Fibroblast of peridontal ligament (primary cell): Measurements from ENCODE around the gene ROPN1L.

Experiments used
- DNase-seq: peaks from one replicate; pipeline ENCODE4 v3.0.0-alpha.2; 2010; ENCODE audit errors: extremely low read depth

Gene ROPN1L

DNA sequence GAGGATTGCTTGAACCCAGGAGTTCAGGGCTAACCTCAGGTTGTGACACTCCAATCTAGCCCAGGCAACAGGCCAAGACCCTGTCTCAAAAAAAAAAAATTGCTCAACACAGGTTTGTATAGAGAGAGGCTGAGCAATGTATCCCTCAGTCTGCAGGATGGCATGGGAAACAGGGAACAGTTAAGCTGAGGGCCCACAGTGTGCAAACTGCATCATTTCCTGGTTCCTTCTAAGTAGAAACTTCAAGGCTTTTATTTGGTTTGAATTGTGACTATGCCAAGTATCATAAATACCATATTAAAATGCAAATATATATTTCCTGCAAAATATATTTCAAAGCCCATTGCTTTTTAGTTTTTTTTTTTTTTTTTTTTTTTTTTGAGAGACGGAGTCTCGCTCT, 13.7 kb upstream of the ROPN1L start:
- DNase-seq: no peak

DNA sequence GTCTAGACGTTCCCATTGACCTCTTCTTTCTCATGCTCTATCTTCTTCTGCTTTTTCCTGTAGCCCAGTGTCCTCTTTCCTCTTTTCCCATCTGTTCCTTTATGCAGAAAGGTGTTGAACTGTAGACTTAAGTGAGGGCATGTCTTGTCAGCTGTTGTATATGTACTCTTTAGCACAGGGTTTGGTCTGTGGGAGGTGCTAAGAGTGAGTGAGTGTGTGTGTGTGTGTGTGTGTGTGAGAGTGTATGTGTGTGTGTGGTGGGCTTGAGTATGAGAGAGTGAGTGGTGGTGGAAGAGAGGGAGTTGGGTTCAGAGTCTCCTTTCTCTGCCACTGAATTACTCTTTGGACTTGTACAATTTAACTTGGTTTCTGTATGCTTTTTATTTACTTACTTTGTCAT, 10.3 kb upstream of the ROPN1L start:
- DNase-seq: no peak

DNA sequence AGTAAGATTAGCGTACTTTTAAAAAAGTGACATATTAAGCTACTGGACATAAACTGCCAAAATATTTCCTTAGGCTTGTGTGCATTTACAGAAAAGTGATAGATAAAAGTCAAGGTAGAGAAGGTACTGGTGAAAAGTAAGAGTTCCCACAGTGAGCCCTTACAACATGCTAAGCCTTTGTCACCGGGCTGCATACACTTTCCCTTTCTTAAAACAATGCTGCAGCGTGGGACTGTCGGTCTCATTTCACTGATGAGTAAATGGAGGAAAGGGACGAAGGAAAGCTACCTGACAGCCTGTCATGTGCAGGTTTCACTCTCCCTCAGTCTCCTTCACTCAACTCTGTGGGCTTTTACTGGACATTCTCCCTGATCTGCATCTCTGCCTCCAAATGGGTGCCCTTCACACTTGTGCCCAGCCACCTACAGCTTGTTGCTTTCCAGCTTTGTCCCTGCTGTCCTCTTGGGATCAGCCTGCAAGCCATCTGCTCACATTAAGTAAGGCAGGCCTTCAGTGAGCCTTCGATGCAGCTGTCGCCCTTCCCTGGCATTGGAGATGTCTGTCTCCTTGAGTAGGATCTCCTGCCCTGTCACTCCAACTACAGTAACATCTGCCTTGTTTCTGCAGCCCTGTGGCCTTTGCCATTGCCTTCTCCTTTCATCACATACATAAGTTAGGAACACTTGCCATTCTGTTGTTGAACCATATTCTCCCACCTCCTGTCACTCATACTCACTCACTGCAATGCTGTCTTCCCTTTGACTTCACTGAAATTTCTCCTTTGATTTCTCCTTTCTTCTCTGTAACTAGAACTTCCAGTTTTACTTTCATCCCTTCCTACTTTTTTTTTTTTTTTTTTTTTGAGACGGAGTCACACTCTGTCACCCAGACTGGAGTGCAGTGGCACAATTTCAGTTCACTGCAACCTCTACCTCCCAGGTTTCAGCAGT, 9.3 kb upstream of the ROPN1L start:
- DNase-seq: no peak

DNA sequence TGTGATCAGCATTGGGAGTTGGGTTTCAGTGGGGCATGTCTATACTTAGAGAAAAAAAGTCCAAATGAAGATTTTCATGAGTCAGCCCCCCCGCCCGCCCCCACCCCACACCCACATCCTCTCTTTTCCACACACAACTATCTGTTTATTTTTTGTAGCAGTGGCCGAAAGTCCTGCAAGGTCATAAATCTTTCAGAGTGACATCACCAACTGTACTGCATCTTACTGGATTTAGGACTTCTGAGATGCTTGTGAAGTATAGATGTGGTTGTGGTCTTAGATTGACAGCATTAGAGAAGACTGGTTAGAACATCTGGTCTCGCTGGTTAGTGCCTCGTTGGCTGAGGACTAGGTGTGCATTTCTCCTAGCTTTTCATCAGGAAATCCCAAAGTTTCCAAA, 7.3 kb upstream of the ROPN1L start:
- peak; percentile 47 for DNase-seq

DNA sequence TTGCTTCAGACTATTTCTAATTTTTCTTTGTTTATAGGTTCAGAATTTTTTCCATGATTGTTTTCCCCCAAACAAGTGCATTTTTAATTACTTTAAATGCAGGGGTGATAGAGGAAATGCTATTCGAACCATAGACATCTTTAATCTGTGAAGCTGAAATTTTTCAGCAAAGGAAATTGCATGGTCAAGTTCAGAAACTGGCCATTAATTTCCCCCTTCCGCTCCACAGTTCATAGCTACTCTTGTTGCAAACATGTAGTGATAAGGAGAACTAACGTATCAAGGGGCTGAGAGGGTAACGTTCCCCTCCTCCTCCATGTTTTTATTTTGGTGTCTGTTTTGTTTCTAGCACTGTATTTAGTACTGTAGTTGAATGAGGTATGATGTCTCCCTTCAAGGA, 3.4 kb upstream of the ROPN1L start:
- DNase-seq: no peak

DNA sequence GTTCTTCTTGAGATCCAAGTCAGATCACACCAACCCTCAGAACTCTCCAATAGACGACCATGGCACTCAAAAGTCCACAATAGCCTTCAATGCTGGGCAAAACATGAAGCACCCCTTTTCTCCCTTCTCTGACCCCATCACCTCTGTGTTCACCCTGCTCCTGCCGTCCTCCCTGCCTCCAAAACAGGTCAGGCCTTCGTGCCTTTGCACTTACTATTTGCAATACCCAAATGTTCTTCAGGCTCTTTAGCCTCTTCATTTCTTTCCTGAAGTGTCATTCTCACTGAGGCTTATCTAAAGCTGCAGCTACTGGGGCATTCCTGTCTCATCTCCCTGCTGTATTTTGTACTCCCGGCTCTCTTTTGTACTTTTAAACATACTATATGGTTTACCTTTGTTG, 2.0 kb upstream of the ROPN1L start:
- DNase-seq: no peak

DNA sequence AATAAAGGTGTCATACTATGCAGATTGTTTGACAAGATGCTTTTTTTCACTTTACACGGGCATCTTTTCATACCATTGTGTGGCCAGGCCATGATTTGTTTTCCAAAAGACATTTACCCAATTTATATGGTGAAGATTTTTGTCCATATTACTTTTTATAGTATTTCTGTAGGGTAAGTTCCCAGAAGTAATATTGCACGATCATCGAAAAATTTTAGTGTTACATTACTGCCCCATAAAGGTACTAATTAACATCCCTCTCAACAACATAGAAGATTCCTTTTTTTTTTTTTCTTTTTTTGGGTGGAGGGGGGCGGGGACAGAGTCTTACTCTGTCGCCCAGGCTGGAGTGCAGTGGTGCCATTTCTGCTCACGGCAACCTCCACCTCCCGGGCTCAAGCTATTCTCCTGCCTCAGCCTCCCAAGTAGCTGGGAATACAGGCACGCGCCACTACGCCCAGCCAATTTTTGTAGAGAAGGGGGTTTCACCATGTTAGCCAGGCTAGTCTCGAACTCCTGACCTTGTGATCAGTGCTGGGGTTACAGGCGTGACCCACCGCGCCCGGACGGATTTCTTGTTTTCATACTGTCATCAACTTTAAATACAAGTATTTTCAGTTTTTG, 1.2 kb upstream of the ROPN1L start:
- DNase-seq: no peak

DNA sequence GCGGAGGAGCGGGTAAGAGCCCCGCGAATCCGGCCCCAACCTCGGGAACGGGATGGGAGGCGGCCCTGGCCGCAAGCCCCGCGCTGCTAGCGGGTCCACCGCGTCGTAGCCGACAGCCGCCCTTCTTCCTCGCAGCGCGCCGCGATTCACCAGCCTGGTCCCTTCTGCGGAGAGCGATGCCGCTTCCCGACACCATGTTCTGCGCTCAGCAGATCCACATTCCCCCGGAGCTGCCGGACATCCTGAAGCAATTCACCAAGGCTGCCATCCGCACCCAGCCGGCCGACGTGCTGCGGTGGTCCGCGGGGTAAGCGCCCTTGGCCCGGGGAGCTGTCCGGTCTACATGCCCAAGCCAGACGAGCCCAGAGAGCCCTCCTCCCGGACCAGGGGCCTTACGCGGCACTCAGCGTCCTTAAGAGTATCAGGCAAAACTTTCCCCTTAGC, 335 bp downstream of the ROPN1L start:
- no peak for DNase-seq

DNA sequence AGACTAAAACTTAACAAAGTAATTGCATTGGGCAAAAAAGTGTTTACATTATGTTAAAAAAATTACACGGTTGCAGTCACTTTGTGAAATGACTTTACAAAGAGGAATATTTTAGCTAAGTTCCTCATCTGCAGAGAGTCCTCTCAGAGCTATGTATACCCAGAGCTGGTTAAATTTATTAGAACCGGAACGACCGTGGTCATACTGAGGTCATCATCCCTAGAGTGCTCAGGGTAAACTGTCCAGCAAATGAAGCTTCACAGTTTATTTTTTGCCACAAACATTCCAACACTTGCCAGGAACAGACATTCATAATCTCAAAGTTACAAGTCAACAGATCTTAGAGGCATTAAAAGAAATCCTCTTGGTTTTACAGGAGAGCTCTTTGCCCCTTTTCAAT, 897 bp downstream of the ROPN1L start:
- DNase-seq: peak; percentile 23

DNA sequence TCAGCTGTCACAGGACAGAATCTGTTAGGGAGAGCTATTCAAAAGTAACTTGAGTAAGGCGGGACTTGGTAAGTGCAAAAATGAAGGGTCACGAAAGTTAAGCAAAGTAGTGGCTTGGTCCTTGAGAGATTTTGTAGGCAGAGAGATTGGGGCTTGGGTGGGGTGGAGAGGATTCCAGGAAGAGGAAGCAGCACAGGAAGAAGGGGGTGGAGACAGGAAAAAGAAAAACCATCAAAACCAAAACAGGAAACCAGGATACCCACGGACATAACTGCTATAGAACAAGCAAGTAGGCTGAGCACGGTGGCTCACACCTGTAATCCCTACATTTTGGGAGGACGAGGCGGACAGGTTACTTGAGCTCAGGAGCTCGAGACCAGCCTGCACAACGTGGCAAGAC, 3.7 kb downstream of the ROPN1L start:
- no peak for DNase-seq

DNA sequence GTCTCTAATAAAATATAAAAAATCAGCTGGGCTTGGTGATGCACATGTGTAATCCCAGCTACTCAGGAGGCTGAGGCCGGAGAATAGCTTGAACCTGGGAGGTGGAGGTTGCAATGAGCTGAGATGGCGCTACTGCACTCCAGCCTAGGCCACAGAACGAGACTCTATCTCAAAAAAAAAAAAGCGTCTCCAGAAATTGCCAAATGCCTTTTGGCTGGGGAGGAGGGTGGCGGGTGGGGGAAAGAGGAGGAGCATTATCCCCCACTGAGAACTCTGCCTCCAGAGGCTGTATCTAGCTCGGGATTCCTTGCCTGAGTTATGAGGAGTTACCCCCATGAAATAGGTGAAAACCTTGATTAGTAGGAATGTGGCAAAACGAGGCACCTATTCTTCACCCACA, 4.8 kb downstream of the ROPN1L start:
- DNase-seq: no peak

DNA sequence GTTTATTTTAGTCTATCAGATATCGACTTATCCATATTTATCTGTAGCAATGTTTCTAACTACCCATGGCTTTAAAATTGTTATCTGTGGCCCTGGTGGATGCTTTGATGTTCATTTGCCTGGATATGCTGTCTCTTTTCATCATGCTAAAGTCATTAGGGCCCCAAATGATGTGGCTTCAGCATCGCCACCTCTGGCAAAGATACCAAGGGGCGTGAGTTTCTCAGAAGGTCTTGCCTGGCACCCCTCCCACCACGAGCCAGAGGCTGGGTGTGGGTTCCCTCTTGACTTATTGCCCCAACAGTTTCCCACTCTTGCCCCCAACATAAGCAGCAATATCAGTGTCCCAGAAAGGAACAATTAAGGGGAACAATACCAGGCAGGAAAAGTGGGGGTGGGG, 5.4 kb downstream of the ROPN1L start:
- no peak for DNase-seq

DNA sequence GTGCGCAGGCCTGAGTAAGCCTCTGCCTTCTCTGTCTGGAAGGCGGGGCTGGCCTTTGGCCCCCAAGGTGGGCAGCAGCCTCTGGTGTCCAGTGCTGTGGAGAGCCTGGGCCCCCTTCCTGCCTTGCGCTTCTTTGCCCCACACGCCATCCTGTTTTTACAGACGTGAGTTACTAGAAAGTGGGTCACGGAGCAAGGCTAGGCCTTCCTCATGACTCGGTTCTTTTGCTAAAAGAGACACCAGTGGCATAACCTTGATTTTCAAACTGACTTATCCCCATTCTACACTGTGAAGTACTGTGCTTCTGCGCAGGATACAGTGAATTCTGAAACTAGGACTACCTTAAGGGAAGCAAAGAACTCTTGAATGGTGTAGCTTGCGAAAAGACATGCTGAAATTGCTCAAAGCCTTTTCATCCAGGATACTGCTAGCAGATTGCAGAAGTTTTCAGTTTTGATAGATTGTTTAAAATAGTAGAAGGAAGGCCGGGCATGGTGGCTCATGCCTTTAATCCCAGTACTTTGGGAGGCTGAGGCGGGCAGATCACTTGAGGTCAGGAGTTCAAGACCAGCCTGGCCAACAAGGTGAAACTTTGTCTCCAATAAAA, 7.2 kb downstream of the ROPN1L start:
- DNase-seq: no peak

DNA sequence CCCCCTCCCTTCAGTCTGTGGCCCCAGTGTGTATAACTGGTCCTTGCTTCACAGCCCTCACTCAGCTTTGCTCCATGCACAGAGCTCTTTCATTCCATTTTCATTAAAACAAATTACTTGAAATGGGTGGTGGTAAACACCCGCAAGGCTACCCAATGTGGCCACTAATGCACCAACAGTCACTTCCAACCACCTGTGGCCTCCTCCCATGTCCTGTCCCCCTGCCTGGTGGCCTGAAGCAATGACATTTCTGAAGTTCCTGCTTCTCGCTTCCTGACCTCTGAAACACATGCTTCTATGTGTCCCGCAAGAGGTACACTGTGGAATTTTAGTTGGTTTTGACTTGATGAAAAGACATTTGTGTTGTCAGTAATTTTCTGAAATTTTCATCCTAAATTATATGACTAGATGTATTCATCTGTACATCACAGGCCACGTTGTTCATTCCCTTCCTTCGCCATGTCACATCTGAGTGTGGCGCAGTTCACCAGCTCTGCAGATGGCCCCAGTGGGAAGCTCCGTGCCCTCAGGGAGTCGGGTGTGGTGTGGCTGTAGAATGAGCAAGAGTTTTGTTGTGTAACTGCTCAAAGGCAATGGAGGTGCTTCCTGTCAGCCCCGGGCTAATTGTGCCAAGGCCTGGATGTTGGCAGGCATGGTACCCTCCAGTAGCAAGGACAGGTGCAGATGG, 9.6 kb downstream of the ROPN1L start:
- no peak for DNase-seq

DNA sequence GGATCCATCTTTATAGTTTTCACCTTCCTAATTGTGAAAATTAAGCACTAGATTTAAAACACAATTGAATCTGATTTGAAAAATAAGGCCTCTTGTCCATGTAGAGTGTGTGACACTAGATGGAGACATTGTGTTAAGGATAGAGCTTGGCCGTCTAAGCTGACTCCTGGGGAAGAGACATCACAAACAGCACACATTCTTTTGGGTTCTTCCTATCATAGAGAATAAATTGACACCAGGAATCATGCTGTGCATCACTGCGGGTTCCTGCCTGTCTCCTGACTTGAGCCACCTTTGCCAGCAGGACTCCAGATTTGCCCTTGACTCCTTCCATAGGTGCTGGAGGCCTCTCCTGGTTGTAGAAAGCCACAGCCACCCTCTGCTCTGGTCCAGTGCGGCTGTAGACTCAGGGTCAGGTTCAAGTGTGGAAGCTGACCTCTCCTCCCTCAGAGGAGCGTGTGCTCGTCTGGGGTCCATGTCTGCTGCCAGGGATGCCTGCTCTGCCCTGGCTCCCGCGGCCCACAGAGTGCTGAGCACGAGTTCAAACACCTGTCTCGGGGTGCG, 11.2 kb downstream of the ROPN1L start:
- peak; percentile 95 for DNase-seq

DNA sequence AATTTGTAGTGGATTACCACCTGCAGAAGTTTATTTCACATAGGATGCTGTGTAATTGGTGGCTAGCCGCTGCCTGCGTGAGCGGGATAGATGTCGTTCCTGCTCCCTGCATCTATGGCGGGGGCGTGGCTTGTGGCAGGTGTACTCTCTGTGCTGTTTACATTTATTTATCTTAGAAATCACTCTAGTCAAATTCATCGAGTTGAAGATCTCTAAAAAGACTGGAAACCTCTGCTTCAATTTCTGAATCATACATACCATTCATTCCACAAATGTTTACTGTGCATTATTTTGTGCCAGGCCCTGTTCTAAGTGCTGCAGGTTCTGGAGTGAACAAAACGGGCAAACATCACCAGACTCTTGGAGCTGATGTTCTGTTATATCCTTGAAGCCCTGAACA, 11.9 kb downstream of the ROPN1L start:
- DNase-seq: no peak

DNA sequence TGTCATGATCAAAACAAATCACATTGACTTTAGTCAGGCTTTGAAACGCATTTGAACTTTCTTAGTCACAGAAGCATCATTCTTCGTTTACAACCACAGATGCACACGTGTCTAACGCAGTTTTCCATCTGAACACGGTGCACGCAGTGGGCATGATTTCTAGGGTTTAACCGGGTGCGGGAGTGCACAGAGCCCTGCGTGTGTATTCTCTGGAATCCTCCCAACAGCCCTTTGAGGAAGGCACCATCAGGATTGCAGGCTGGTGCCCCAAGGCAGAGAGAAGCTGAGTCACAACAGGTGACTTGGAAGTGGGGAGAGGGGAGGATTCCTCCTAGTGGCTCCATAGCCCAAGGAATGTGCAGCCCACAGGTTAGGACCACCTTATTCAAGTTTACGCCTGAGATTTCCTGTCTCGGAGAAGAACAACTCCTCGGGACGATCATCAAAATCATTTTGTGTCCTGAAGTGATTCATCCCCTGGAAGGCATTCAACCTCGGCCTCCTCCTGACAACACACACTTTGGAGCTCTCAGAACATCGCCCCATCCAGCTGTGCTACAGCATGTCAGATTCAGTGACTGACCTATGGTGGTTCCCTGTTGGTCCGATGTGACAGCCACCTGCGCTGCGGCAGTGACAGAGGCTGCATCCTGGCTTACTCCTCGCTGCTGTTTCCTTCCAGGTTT, 13.1 kb downstream of the ROPN1L start:
- peak; percentile 25 for DNase-seq

DNA sequence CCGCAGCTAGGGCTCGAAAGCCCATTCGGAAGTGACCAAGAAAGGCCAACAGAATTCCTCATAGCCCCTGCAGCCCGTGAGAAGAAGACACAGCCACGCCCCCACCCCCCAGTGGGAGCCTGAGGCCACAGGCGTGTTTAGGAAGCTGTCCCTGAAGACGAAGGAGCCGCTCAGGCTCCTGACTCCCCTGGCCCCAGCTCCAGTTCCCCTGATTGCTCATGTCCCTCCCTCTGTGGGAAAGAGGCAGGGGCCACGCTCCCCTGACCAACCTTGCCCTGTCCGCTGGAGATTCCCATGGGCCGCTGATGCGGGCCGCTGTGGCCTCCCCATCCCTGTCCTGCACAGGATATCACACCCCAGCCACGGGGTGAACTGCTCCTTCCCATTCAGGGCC, 13.6 kb downstream of the ROPN1L start:
- DNase-seq: no peak

DNA sequence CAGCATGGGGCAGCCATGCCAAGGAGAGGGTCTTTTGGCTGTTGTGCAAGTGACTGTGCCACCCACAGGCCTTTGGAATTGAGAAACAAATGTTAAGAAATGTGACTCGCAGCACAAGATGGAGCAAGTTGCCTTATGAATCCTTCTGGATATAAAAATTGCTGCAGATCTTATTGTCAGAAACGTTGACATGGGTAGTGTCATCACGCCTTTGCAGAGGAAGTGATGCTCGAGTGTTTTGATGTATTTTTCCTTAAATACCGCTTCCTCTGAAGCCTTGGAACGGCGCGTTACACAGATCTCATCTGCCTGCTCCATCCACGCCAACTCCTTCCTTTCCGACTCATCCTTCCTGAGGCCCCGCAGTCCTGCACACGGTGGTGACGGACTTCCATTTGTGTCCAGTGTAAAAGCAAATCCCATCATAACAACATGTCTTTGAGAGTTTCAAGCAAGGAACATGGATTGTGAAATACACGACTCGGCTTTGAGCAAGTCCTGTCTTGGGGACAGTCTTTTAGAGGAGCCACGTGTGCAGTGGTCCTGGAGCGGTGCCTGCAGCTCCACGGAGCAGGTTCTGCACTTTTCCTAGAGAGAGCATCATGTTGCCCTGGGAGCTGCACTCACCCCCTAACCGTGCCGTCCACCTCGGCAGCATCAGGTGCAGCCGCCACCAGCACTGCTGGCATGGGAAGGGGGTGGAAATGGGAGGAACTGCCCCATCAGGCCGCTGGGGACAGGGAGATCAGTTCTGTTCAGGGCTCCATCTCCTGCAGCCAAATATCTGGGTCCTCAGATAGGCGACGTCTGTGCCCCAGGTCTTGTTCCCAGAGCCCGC, 15.1 kb downstream of the ROPN1L start:
- DNase-seq: peak; percentile 45
